Measurements from ENCODE around the gene ZNF277.

Gene ZNF277, protein sequence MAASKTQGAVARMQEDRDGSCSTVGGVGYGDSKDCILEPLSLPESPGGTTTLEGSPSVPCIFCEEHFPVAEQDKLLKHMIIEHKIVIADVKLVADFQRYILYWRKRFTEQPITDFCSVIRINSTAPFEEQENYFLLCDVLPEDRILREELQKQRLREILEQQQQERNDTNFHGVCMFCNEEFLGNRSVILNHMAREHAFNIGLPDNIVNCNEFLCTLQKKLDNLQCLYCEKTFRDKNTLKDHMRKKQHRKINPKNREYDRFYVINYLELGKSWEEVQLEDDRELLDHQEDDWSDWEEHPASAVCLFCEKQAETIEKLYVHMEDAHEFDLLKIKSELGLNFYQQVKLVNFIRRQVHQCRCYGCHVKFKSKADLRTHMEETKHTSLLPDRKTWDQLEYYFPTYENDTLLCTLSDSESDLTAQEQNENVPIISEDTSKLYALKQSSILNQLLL

GRCh38 chr7:112206238-112206990 is at the start of gene ZNF277, which contains the start of gene DOCK4:
Gene ZNF277 (plus strand): TSS chr7:112206695. CDS start chr7:112206717, 22 bp downstream.
Gene DOCK4 (minus strand): TSS chr7:112206399. CDS start chr7:112206138, 261 bp downstream.
- Histone ChIP-seq H3K9ac (peak within 1 kb of the TSS; percentile 78 to 96 (median 91)), H3K27me3 (peaks cover 0 to 7% (median 0%) of the 10 kb centered on the region in 11 experiments; a peak in 4 of 22 replicates), H3K4me3 (peak within 1 kb of the TSS; percentile 85 to 99 (median 92)), H3K27ac (peak within 1 kb of the TSS; percentile 78 to 95 (median 88)), H3K4me2 (peak within 1 kb of the TSS; percentile 83 to 99 (median 94)), H4K20me1 (peaks cover 14 to 50% (median 34%) of the 10 kb centered on the region in 11 experiments; a peak in 19 of 22 replicates), H3K36me3 (peaks cover 0 to 6% (median 0%) of the 10 kb centered on the region in 11 experiments; a peak in 2 of 22 replicates), H3K4me1 (peaks cover 19 to 37% (median 29%) of the 10 kb centered on the region in 10 experiments), H3K9me3 (replicated peaks in 1 of 11) (no peaks in the 10 kb centered on the region; a peak in 1 of 22 replicates)
- TF ChIP-seq Cebpa-rat (IDR thresholded peaks at IDR 0.05): no peak

DNA sequence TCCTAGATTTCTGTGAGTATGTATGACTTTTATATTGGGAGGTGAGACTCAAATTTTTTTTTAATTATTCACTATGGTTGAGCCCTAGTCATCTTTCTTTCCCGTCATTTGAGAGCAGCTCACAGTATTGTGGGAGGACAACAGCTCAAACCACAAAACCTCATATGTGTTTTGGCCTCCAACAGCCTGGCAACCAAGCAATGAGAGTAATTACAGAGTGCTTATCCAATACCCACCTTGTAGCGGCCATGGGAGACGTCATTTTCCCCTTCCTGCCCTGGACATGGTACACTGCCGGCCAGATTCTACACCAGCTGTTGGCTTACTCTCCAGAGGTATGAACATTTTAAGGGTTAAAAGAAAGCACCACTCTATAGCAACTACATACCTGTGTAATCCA is 49.4 kb upstream of the ZNF277 start:
- H3K27ac ChIP-seq: no peak overlapping the region; a peak in 1 of 22 replicates
- peaks cover 0 to 100% (median 81%) of the 10 kb centered on the region in 11 experiments; a peak in 15 of 22 replicates for H4K20me1 ChIP-seq
- peaks cover 0 to 14% (median 0%) of the 10 kb centered on the region in 11 experiments; a peak in 3 of 22 replicates for H3K36me3 ChIP-seq
- TF ChIP-seq Cebpa-rat (IDR thresholded peaks at IDR 0.05): no peak
- no peak overlapping the region for H3K9ac ChIP-seq
- peaks cover 0 to 83% (median 3%) of the 10 kb centered on the region in 10 experiments; a peak in 8 of 20 replicates for H3K4me1 ChIP-seq
- H3K9me3 ChIP-seq (replicated peaks in 1 of 11): no peaks in the 10 kb centered on the region
- H3K27me3 ChIP-seq: no peaks in the 10 kb centered on the region
- no peak overlapping the region for H3K4me3 ChIP-seq
- peak overlapping the region in 2 of 11 experiments; percentile 43 to 57; a peak in 4 of 22 replicates for H3K4me2 ChIP-seq

- H3K4me1 ChIP-seq: peaks cover 0 to 90% (median 6%) of the 10 kb centered on the region in 10 experiments; a peak in 8 of 20 replicates
- H3K4me2 ChIP-seq: peak overlapping the region in 3 of 11 experiments; percentile 8 to 57 (median 30); a peak in 4 of 22 replicates
- no peak overlapping the region for H3K4me3 ChIP-seq
- H3K9me3 ChIP-seq (replicated peaks in 1 of 11): no peaks in the 10 kb centered on the region
- no peak for TF ChIP-seq Cebpa-rat (IDR thresholded peaks at IDR 0.05)
- H3K36me3 ChIP-seq: peaks cover 0 to 8% (median 0%) of the 10 kb centered on the region in 11 experiments; a peak in 3 of 22 replicates
- H3K27ac ChIP-seq: no peak overlapping the region
- H3K27me3 ChIP-seq: no peaks in the 10 kb centered on the region
- no peak overlapping the region for H3K9ac ChIP-seq
- peaks cover 0 to 100% (median 85%) of the 10 kb centered on the region in 11 experiments; a peak in 15 of 22 replicates for H4K20me1 ChIP-seq
Observed at GRCh38 chr7:112159351-112159750, 47.1 kb upstream of the ZNF277 start.

DNA sequence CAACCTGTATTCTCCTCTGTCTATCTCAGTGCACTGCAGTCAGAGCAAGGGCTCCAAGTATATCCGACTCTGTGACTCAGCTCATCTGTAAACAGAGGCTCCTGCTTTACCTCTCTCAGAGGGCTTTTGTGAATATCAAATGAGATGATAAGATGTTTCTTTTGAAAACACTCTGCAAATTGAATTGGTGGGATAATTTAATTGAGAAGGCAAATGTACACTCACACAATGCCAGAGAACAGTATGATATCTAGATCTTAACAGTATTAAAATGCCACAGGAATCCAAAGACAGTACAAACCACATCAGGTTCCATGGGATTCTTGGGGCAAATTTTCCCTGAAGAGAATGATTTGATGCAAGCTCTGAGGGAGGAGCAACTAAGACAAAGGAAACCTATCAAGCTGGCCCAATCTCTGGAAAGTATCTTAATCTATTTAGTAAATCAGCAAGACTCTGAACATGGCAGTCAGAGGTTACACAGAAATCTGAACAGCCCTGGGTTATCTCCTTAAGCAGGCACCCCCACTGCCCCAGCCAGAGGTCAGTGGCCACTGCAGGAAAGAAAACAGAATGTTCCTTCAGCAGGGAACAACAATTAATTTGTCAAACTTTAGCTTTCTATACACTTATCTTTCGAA is 46.2 kb upstream of the ZNF277 start:
- Histone ChIP-seq H3K4me2 (peak overlapping the region in 2 of 11 experiments; percentile 3 to 57; a peak in 2 of 22 replicates), H4K20me1 (peaks cover 0 to 100% (median 87%) of the 10 kb centered on the region in 11 experiments; a peak in 15 of 22 replicates), H3K4me3 (no peak overlapping the region), H3K36me3 (peaks cover 0 to 8% (median 0%) of the 10 kb centered on the region in 11 experiments; a peak in 3 of 22 replicates), H3K4me1 (peaks cover 0 to 90% (median 6%) of the 10 kb centered on the region in 10 experiments; a peak in 8 of 20 replicates), H3K27ac (no peak overlapping the region), H3K27me3 (no peaks in the 10 kb centered on the region), H3K9me3 (replicated peaks in 1 of 11) (no peaks in the 10 kb centered on the region), H3K9ac (no peak overlapping the region)
- TF ChIP-seq Cebpa-rat (IDR thresholded peaks at IDR 0.05): no peak

GRCh38 chr7:112160771-112161150 is 45.7 kb upstream of the ZNF277 start:
- Histone ChIP-seq H3K36me3 (peaks cover 0 to 8% (median 0%) of the 10 kb centered on the region in 11 experiments; a peak in 3 of 22 replicates), H3K27me3 (no peaks in the 10 kb centered on the region), H3K27ac (no peak overlapping the region), H3K4me3 (no peak overlapping the region), H3K4me1 (peaks cover 0 to 86% (median 6%) of the 10 kb centered on the region in 10 experiments; a peak in 8 of 20 replicates), H3K4me2 (peak overlapping the region in 1 of 11 experiments; percentile 3; a peak in 1 of 22 replicates), H3K9me3 (replicated peaks in 1 of 11) (no peaks in the 10 kb centered on the region), H4K20me1 (peaks cover 0 to 100% (median 85%) of the 10 kb centered on the region in 11 experiments; a peak in 16 of 22 replicates), H3K9ac (no peak overlapping the region)
- no peak for TF ChIP-seq Cebpa-rat (IDR thresholded peaks at IDR 0.05)

- no peak for TF ChIP-seq Cebpa-rat (IDR thresholded peaks at IDR 0.05)
- no peak overlapping the region for H3K27ac ChIP-seq
- H3K4me1 ChIP-seq: peaks cover 0 to 84% (median 6%) of the 10 kb centered on the region in 10 experiments; a peak in 8 of 20 replicates
- H3K36me3 ChIP-seq: peaks cover 0 to 9% (median 0%) of the 10 kb centered on the region in 11 experiments; a peak in 2 of 22 replicates
- H4K20me1 ChIP-seq: peaks cover 0 to 100% (median 90%) of the 10 kb centered on the region in 11 experiments; a peak in 16 of 22 replicates
- H3K27me3 ChIP-seq: no peaks in the 10 kb centered on the region
- no peak overlapping the region for H3K4me3 ChIP-seq
- no peaks in the 10 kb centered on the region for H3K9me3 ChIP-seq (replicated peaks in 1 of 11)
- H3K4me2 ChIP-seq: peak overlapping the region in 3 of 11 experiments; percentile 8 to 74 (median 42); a peak in 4 of 22 replicates
- no peak overlapping the region for H3K9ac ChIP-seq
Observed at GRCh38 chr7:112161253-112162141, 45.0 kb upstream of the ZNF277 start.

DNA sequence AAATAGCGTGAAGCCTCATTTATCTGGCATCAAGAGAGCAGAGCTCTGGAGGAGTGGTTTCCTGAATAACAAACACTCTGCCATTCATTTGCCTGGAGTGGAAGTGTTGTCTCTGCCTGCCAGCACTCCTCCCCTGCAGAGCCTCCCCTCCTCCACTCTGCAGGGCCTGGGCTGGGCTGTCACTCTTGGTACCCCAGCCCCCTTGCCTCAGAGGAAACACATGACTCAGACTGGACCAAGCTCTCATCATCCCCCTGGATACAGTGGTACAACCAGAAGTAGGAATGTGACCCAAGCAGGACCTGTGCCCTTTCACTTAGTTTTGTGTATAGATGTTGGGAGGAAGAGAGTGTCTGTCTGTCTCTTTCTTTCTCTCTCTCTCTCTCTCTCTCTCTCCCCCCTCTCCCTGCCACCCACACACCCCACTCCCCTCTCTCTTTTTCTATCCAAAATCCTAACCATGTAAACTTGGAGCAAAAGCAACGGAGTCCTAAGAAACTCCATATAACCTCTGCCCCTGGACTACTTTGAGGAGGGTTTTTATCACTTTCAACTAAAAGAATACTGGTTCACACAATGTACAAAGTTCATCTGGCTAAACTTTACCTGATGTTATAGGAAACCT is 44.2 kb upstream of the ZNF277 start:
- Histone ChIP-seq H3K4me2 (peak overlapping the region in 4 of 11 experiments; percentile 8 to 74 (median 25); a peak in 6 of 22 replicates), H3K9me3 (replicated peaks in 1 of 11) (no peaks in the 10 kb centered on the region), H3K27me3 (no peaks in the 10 kb centered on the region), H3K9ac (no peak overlapping the region), H3K27ac (no peak overlapping the region), H4K20me1 (peaks cover 0 to 100% (median 93%) of the 10 kb centered on the region in 11 experiments; a peak in 17 of 22 replicates), H3K4me1 (peaks cover 0 to 85% (median 5%) of the 10 kb centered on the region in 10 experiments; a peak in 8 of 20 replicates), H3K4me3 (no peak overlapping the region), H3K36me3 (peaks cover 0 to 12% (median 0%) of the 10 kb centered on the region in 11 experiments; a peak in 2 of 22 replicates)
- no peak for TF ChIP-seq Cebpa-rat (IDR thresholded peaks at IDR 0.05)

Measured in BLaER1 treated with 17β-estradiol and CSF1 and Interleukin-3, amounts not matched to agents 10 nM and 100 nM (cell line).